HG03139 (cell line): ENCODE results near the gene STRBP.

Experiments
- ATAC-seq: cut with Tn5 transposase; IDR thresholded peaks from one replicate; pipeline ENCODE4 v1.9.1; 2021; ENCODE audit not compliant: unreplicated experiment

STRBP gene

GRCh38 chr9:123073441-123073840 lies 194.9 kb downstream of the STRBP start:
- ATAC-seq = no peak

- no peak for ATAC-seq
Observed at GRCh38 chr9:123072407-123072995, 195.9 kb downstream of the STRBP start.
